Naive thymus-derived CD8-positive, alpha-beta T cell (primary cell): Measurements from ENCODE around the gene ZC3H18. TPM values are rescaled to one million over a fixed set of nuclear protein-coding genes. Genes with fewer than 3 reads are reported as not detected.
A peak's percentile ranks its signal among the peaks of the same experiment; 100 is the strongest.

Experiments used
- ATAC-seq, 2 donors: fragments of 150-1000 bp; cut with Tn5 transposase in 1 of 2; sonication (Bioruptor Pico), chemical (Tn5 transposase) in 1 of 2; 1 replicate in 1 of 2; 2 replicates in 1 of 2; pipeline ENCODE4 v1.10.0; 2021; ENCODE audit warnings: mild to moderate bottlenecking in 2 of 2, moderate library complexity in 2 of 2
- POLR2A ChIA-PET: fragments of 350-600 bp; sonication (Branson Sonifier 250); formaldehyde crosslinking; loops from one replicate; lab custom pipeline; 2021; ENCODE audit warnings: antibody characterized with exemption; lab: Charles Lee
- DNase-seq, 10 donors: peaks; one replicate each; pipeline versions ENCODE4 v3.0.0 to v3.0.0-alpha.2; 2020 to 2022
- H3K27ac Mint-ChIP-seq, 10 donors: one replicate each; pipeline ENCODE4 v1.8.0; 2020 to 2022; ENCODE audit warnings: mild to moderate bottlenecking in 10 of 10, mixed read lengths in 10 of 10, moderate library complexity in 4 of 10, inconsistent platforms in 1 of 10
- H3K27me3 Mint-ChIP-seq, 5 donors: one replicate each; pipeline ENCODE4 v1.8.0; 2021 to 2022; ENCODE audit warnings: mixed read lengths in 5 of 5
- H3K36me3 Mint-ChIP-seq, 3 donors: one replicate each; pipeline ENCODE4 v1.8.0; 2020 to 2022; ENCODE audit warnings: mixed read lengths in 3 of 3, mild to moderate bottlenecking in 2 of 3, inconsistent platforms in 1 of 3
- H3K4me1 Mint-ChIP-seq, 4 donors: one replicate each; pipeline ENCODE4 v1.8.0; 2021 to 2022; ENCODE audit warnings: mixed read lengths in 4 of 4
- H3K4me3 Mint-ChIP-seq, 10 donors: one replicate each; pipeline ENCODE4 v1.8.0; 2020 to 2022; ENCODE audit warnings: mild to moderate bottlenecking in 10 of 10, mixed read lengths in 10 of 10, moderate library complexity in 6 of 10, inconsistent platforms in 1 of 10
- H3K9me3 Mint-ChIP-seq, 9 donors: one replicate each; pipeline ENCODE4 v1.8.0; 2020 to 2022; ENCODE audit warnings: mixed read lengths in 9 of 9, mild to moderate bottlenecking in 3 of 9, inconsistent platforms in 1 of 9, moderate library complexity in 1 of 9
- polyA plus RNA-seq, 3 donors: library from polyadenylated mRNA; unstranded; fragments of 300-500 nt; fragmentation: Illumina TruSeq; gene quantifications; one replicate each; pipeline ENCODE4 v1.2.3, GENCODE V29; 2021
- total RNA-seq, 8 experiments: library from RNA in 2 of 8; stranded (reverse) in 2 of 8; gene quantifications; one replicate each; pipeline ENCODE4 v1.2.3 and lab custom pipeline; 2021 to 2026

Gene ZC3H18
- total and polyA plus RNA-seq, 5 experiments from 2014 or later, result 7.3 to 81.2 (median 25.1) TPM

DNA sequence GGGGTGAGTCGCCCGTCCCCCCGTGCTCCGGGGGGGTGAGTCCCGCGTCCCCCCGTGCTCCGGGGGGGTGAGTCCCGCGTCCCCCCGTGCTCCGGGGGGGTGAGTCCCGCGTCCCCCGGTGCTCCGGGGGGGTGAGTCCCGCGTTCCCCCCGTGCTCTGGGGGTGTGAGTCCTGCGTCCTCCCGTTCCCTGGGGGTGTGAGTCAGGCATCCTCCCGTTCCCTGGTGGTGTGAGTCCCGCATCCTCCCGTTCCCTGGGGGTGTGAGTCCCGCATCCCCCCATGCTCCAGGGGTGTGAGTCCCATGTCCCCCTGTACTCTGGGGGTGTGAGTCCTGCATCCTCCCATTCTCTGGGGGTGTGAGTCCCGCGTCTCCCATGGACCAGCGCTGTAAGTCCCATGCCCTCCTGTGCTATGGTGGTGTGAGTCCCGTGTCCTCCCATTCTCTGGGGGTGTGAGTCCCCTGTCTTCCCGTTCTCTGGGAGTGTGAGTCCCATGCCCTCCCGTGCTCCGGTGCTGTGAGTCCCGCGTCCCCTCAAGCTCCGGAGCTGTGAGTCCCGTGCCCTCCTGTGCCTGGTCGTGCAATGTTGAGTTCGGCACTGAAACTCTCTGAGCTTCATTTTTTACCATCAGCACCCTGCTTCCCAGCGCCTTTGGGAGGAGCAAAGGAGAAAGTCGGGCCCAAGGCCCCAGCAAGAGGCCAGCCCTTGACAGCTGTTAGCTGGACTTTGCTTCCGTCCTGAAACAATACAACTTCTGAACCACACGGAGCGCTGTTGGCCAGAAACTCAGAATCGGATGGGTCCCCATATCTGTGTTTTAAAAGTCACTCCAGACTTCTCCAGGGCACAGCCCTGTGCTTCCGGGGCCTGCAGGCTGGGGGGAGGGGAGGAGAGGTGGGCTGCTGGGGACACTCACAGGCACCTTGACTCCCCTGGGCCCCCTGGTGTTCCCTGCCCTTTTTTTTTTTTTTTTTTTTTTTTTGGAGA, 11.5 kb upstream of the ZC3H18 start:
- Mint-ChIP-seq H3K27me3 (peaks cover 0 to 29% (median 4%) of the 10 kb centered on the region in 5 donors), H3K9me3 (no peaks in the 10 kb centered on the region), H3K4me1 (peaks cover 5 to 8% (median 7%) of the 10 kb centered on the region in 4 donors), H3K4me3 (peak overlapping the region in 1 of 10 donors; percentile 36), H3K27ac (no peak overlapping the region), H3K36me3 (no peaks in the 10 kb centered on the region)
- ATAC-seq, result peak in 1 of 2 donors; percentile 42
- POLR2A ChIA-PET, result no interaction called here
- DNase-seq, result peak in 1 of 10 donors; percentile 54

DNA sequence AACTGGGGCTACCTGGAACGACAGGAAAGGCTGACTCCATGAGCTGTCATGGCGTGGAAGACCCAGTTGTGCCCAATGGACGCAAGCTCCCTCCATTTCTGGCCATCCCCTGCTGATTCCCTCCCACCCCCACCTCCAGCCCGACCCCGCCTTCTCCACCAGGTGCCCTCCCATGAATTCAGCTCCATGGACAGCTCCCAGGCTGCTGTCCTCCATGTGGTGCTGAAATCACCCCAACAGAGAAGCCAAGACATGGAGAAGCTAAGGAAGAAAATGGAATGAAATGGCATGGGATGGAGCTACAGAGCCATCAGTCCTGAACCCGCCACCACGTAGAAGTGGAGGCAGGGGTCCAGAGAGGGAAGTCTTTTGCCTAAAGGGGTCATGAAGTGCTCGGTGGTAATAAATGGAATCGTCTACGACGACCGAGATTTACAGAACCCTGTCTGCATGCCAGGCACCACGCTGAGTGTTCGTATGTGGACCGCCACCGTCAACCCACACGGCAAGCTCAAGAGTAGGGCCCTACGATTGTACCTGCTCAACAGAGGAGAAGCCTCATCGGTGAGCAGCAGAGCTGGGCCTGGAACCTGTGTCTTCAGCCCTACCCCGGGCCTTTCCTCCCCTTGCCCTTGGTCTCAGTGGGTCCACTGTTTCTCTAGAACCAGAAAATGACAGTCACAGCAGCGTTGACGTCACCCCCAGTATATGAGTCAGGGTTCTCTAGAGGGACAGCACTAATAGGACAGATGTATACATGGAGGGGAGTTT, 9.3 kb upstream of the ZC3H18 start:
- Mint-ChIP-seq H3K4me1 (peaks cover 5 to 8% (median 7%) of the 10 kb centered on the region in 4 donors), H3K36me3 (no peaks in the 10 kb centered on the region), H3K9me3 (no peaks in the 10 kb centered on the region), H3K4me3 (no peak overlapping the region), H3K27me3 (peaks cover 0 to 24% (median 4%) of the 10 kb centered on the region in 5 donors), H3K27ac (no peak overlapping the region)
- ATAC-seq (no peak), DNase-seq (peak in 1 of 10 donors; percentile 36)
- POLR2A ChIA-PET, result interaction anchor here (0.9 kb wide), 1 partner anchor 25 kb away, joined by 3 read pairs; no protein-coding TSS in a partner anchor

DNA sequence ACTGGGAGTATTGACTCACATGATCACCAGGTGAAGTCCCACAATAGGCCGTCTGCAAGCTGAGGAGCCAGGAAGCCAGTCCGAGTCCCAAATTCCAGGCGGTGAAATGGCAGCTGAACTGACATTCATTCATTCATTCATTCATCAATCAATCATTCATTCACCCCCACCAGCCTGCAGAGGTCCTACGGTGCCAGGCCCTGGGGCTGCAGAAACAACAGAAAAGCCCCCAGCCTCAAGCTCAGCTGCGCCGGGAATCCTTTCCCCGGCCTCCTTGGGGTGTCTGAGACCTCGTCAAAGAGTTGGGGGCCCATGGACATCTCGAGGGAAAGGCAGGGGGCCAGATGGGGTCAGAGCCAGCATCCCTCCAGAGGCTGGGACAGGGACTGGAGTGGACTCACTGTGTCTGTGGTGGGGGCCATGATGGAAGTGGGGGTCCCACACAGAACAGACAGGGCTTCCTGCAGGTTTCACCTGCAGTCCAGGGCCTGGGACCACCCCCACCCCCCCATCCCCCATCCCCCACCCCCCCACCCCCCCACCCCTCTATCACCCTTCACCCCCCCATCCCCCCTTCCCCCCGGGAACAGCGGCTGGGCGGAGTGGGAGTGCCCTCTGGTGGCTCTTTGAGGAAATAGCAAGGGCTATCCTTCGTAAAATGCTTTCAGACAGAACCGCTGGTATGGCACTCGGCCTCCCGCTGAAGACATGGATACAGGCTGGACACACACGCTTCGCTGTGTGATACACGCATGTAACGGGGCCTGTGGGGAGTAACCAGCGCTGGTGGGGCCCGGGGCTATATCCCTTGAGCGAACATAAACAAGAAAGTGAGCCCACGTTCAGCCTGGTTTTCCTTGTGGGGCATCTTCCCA, 8.5 kb upstream of the ZC3H18 start:
- H3K36me3 Mint-ChIP-seq, result no peaks in the 10 kb centered on the region
- H3K4me3 Mint-ChIP-seq, result peak overlapping the region in 1 of 10 donors; percentile 54
- DNase-seq, result peak; percentile 35 to 78 (median 50)
- H3K9me3 Mint-ChIP-seq, result no peaks in the 10 kb centered on the region
- peaks cover 0 to 17% (median 2%) of the 10 kb centered on the region in 5 donors for H3K27me3 Mint-ChIP-seq
- POLR2A ChIA-PET, result interaction anchor here (0.9 kb wide), 1 partner anchor 26 kb away, joined by 3 read pairs; no protein-coding TSS in a partner anchor
- H3K4me1 Mint-ChIP-seq, result peaks cover 5 to 10% (median 7%) of the 10 kb centered on the region in 4 donors
- peak overlapping the region in 3 of 10 donors; percentile 53 to 85 (median 65) for H3K27ac Mint-ChIP-seq
- ATAC-seq, result peak; percentile 79 to 82

DNA sequence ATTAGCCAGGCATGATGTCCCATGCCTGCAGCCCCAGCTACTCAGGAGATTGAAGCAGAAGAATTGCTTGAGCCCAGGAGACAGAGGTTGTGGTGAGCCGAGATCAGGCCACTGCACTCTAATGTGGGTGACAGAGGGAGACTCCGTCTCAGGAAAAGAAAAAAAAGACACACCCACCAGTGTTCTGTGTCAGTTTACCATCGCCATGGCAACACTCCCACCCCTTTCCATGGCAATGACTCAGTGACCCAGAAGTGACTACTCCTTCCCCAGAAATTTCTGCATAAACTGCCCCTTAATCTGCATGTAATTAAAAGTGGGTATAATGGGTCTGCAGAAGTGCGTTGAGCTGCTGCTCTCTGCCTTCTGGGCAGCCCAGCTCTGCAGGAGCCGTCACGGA, 4.0 kb upstream of the ZC3H18 start:
- H3K36me3 Mint-ChIP-seq, result no peaks in the 10 kb centered on the region
- no peaks in the 10 kb centered on the region for H3K9me3 Mint-ChIP-seq
- no peaks in the 10 kb centered on the region for H3K27me3 Mint-ChIP-seq
- ATAC-seq, result no peak
- no peak for DNase-seq
- H3K4me1 Mint-ChIP-seq, result peaks cover 5 to 20% (median 16%) of the 10 kb centered on the region in 4 donors
- peak overlapping the region in 3 of 10 donors; percentile 52 to 73 (median 65) for H3K27ac Mint-ChIP-seq
- POLR2A ChIA-PET, result no interaction called here
- no peak overlapping the region for H3K4me3 Mint-ChIP-seq

DNA sequence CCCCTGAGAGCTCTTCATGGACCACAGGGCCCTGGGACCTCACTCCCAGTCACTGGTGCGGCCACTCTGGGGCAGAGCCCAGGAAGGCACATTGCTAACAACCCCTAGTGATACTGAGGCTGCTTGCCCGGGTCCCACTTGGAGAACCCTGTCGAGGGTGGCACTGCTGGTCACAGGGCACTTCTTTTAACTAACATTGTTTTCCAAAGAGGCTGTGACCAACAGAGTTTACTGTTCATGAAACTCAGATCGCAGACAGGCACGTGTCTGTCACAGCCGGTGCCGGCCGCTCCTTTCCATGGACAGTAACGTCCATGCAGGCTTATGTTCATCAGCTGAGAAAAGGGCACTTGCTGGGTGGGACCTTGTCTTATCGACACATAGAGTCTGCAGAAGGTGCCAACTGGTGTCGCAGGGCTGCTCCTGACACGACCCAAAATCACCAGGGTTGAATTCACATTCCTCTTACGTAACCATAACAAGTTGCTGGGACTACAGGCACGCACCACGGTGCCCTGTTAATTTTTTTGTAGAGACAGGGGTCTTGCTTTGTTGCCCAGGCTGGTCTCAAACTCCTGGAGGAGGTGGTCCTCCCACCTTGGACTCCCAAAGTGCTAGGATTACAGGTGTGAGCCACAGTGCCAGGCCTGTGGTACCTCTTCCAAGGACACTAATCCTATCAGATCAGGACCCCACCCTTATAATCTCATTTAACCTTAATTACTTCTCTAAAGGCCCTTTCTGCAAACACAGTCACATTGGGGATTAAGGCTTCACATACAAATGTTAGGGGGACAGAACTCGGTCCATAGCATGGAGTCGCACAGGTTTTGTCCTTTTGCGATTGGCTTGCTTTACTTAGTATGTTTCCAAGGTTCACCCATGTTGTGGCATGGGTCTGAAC, 1.2 kb upstream of the ZC3H18 start:
- Mint-ChIP-seq H3K27ac (peak overlapping the region; percentile 77 to 95 (median 88)), H3K27me3 (no peaks in the 10 kb centered on the region), H3K9me3 (no peaks in the 10 kb centered on the region), H3K36me3 (peaks cover 0 to 16% (median 3%) of the 10 kb centered on the region in 3 donors), H3K4me3 (peak overlapping the region; percentile 81 to 94 (median 88)), H3K4me1 (peaks cover 2 to 43% (median 31%) of the 10 kb centered on the region in 4 donors)
- ATAC-seq (no peak), DNase-seq (peak in 1 of 10 donors; percentile 34)
- POLR2A ChIA-PET, result interaction anchor here (0.6 to 2.1 kb wide), 4 partner anchors 110 to 133 kb away, joined by 4 to 27 read pairs (median 8); partner anchors contain the start of gene ZFPM1

DNA sequence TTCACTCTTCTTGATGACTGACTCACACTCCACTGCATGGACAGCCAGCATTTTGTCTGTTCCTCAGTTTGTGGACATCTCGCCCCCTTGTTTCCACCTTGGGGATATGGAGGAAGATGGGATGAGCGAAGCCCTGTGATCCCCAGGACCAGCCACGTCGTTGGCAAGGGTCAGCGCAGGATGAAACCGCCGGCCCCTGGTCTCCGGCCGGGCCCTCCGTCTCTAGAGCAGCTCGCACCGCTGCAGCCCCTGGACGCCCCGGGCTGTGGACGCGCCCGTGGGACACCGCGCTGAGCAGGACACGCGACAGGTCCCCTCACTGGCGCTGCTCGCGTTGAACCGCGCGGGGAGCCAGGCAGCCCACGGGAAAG, 604 bp upstream of the ZC3H18 start:
- POLR2A ChIA-PET, result interaction anchor here (0.7 to 2.1 kb wide), 13 partner anchors 14 to 804 kb away, joined by 3 to 27 read pairs (median 5); partner anchors contain the start of genes BANP, GALNS, KLHDC4 and TRAPPC2L
- peak; percentile 44 to 59 for ATAC-seq
- H3K27ac Mint-ChIP-seq, result peak overlapping the region; percentile 77 to 95 (median 88)
- H3K27me3 Mint-ChIP-seq, result no peaks in the 10 kb centered on the region
- H3K4me3 Mint-ChIP-seq, result peak overlapping the region; percentile 81 to 94 (median 88)
- peaks cover 2 to 46% (median 32%) of the 10 kb centered on the region in 4 donors for H3K4me1 Mint-ChIP-seq
- DNase-seq, result peak in 2 of 10 donors; percentile 11 to 25
- no peaks in the 10 kb centered on the region for H3K9me3 Mint-ChIP-seq
- peaks cover 0 to 20% (median 4%) of the 10 kb centered on the region in 3 donors for H3K36me3 Mint-ChIP-seq

DNA sequence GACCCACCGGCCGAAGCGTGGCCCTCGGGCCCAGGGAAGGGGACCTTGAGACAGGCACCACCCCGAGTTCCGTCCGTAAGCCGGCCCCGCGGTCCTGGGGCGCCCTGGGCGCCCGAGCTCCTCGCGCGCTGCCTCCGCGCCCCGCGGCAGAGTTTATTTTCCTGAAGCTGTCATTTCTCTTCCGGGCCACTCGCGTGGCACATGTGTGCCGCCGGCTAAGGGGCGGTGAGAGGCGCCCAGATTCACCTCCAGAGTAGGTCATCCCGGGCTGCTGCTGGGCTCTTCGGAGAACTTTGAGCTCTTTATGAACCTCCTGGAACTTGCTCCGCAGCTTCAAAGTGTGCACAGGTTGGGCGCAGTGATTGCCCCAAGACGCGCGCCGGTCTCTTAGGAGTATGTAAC, 489 bp downstream of the ZC3H18 start:
- no peaks in the 10 kb centered on the region for H3K9me3 Mint-ChIP-seq
- peak overlapping the region; percentile 48 to 93 (median 84) for H3K27ac Mint-ChIP-seq
- peak in 5 of 10 donors; percentile 11 to 46 (median 15) for DNase-seq
- H3K4me1 Mint-ChIP-seq, result peaks cover 5 to 52% (median 32%) of the 10 kb centered on the region in 4 donors
- peak overlapping the region; percentile 80 to 89 (median 86) for H3K4me3 Mint-ChIP-seq
- peak; percentile 61 to 62 for ATAC-seq
- no peaks in the 10 kb centered on the region for H3K27me3 Mint-ChIP-seq
- peaks cover 0 to 25% (median 4%) of the 10 kb centered on the region in 3 donors for H3K36me3 Mint-ChIP-seq
- POLR2A ChIA-PET, result interaction anchor here (0.6 to 2.1 kb wide), 15 partner anchors 28 to 805 kb away, joined by 3 to 27 read pairs (median 5); partner anchors contain the start of genes GALNS, KLHDC4, MVD and TRAPPC2L

DNA sequence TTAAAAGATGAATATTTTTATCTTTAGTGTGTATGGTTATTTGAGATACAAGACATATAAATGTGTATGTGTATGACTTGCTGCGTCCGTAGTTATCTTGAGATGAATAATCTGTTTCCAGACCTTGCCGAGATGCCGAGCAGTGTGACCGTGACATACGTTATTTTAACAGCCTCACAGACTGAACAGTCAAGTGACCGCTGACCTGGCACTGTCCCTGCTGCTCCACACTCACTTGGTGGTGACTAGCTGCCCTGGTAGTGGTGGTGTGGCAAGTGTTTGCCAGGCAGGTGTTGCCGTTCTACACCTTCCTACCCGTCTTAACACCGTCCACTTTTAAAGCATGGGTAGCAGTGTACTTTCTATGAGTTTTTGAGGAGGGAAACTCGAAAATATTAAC, 5.0 kb downstream of the ZC3H18 start:
- Mint-ChIP-seq H3K4me3 (no peak overlapping the region), H3K36me3 (peaks cover 4 to 70% (median 8%) of the 10 kb centered on the region in 3 donors), H3K9me3 (no peaks in the 10 kb centered on the region), H3K4me1 (peaks cover 20 to 82% (median 51%) of the 10 kb centered on the region in 4 donors), H3K27ac (no peak overlapping the region), H3K27me3 (no peaks in the 10 kb centered on the region)
- no peak for DNase-seq
- POLR2A ChIA-PET, result interaction anchor here (0.7 kb wide), 1 partner anchor 1217 kb away, joined by 4 read pairs; no protein-coding TSS in a partner anchor
- ATAC-seq, result no peak

DNA sequence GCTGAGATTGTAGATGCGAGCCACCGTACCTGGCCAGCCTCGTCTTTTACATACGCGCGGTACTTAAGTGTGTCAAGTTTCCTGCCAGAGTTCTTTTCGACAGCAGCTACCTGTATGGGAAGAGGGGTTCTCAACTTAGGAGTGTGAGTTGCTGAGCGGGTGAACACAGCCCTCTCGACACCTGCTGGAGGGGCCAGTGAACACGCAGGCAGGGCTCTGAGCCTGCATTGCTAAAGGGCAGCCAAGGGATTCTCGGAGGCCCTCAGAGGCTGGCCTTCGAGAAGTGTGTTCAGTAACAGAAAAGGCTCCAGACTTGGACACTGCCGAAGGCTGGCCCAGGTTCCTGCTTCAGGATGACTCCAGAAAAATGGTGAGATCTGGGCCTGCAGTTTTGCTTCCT, 6.1 kb downstream of the ZC3H18 start:
- no peak for ATAC-seq
- POLR2A ChIA-PET, result no interaction called here
- H3K36me3 Mint-ChIP-seq, result peaks cover 4 to 81% (median 8%) of the 10 kb centered on the region in 3 donors
- no peak for DNase-seq
- no peak overlapping the region for H3K27ac Mint-ChIP-seq
- H3K4me1 Mint-ChIP-seq, result peaks cover 25 to 85% (median 52%) of the 10 kb centered on the region in 4 donors
- H3K27me3 Mint-ChIP-seq, result no peaks in the 10 kb centered on the region
- H3K9me3 Mint-ChIP-seq, result no peaks in the 10 kb centered on the region
- no peak overlapping the region for H3K4me3 Mint-ChIP-seq

DNA sequence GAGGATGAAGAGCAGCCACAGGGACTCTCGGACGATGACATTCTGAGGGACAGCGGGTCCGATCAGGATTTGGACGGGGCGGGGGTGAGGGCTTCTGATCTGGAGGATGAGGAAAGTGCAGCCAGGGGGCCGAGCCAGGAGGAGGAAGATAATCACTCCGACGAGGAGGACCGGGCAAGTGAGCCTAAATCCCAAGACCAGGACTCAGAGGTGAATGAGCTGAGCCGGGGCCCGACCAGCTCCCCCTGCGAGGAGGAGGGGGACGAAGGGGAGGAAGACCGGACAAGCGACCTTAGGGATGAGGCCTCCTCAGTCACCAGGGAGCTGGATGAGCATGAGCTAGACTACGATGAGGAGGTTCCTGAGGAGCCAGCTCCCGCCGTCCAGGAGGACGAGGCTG, 7.0 kb downstream of the ZC3H18 start:
- no peak for DNase-seq
- Mint-ChIP-seq H3K4me1 (peaks cover 25 to 83% (median 48%) of the 10 kb centered on the region in 4 donors), H3K9me3 (no peaks in the 10 kb centered on the region), H3K27ac (peak overlapping the region in 4 of 10 donors; percentile 34 to 86 (median 72)), H3K4me3 (peak overlapping the region in 1 of 10 donors; percentile 31), H3K27me3 (no peaks in the 10 kb centered on the region), H3K36me3 (peaks cover 4 to 84% (median 10%) of the 10 kb centered on the region in 3 donors)
- ATAC-seq, result no peak
- POLR2A ChIA-PET, result no interaction called here
